ENCODE results near the gene DPH3. TPM values are rescaled to one million over a fixed set of nuclear protein-coding genes. Genes with fewer than 3 reads are reported as not detected.

The DPH3 gene
- total and polyA plus RNA-seq, 2 experiments from 2014 or later: 36.9 to 51.8 TPM

DNA sequence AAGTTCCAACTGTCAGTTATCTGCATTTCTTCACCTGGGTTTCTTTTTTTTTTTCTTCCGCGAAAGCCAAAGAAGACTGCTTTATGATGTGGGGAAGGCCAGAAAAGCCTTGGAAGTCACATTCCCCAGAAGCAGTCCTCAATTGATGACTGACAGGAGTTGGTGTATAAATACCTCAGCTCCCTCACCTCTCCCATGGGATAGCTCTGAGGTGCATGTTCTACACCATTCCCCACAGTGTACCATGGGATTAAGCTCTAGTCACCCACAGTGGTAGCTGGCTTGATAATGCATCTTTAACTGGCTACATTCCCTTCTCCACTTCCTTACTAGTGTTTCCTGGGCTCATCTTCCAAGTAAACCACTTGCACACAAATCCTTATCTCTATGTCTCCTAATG is 30.5 kb downstream of the DPH3 start:
- no peak overlapping the region for H3K27ac ChIP-seq
- H4K20me1 ChIP-seq (ENCODE audit: insufficient read depth, poor library complexity, severe bottlenecking): no peaks in the 10 kb centered on the region
- H3K27me3 ChIP-seq: no peaks in the 10 kb centered on the region
- DNase-seq (ENCODE audit: low spot score): no peak
- H3K4me1 ChIP-seq (ENCODE audit: insufficient read depth): peaks cover 5% of the 10 kb centered on the region
- no peak overlapping the region for H3K4me2 ChIP-seq
- TF ChIP-seq EZH2phosphoT487 (IDR thresholded peaks at IDR 0.05; ENCODE audit: low read depth, severe bottlenecking, unreplicated experiment): no peak
- no peak for TF ChIP-seq EZH2 (IDR thresholded peaks at IDR 0.05; ENCODE audit: borderline replicate concordance)
- TF ChIP-seq, protein P1, sequence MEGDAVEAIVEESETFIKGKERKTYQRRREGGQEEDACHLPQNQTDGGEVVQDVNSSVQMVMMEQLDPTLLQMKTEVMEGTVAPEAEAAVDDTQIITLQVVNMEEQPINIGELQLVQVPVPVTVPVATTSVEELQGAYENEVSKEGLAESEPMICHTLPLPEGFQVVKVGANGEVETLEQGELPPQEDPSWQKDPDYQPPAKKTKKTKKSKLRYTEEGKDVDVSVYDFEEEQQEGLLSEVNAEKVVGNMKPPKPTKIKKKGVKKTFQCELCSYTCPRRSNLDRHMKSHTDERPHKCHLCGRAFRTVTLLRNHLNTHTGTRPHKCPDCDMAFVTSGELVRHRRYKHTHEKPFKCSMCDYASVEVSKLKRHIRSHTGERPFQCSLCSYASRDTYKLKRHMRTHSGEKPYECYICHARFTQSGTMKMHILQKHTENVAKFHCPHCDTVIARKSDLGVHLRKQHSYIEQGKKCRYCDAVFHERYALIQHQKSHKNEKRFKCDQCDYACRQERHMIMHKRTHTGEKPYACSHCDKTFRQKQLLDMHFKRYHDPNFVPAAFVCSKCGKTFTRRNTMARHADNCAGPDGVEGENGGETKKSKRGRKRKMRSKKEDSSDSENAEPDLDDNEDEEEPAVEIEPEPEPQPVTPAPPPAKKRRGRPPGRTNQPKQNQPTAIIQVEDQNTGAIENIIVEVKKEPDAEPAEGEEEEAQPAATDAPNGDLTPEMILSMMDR (IDR thresholded peaks at IDR 0.05; ENCODE audit: poor library complexity): no peak
- no peak overlapping the region for H3K4me3 ChIP-seq
- H3K79me2 ChIP-seq: no peaks in the 10 kb centered on the region
- no peaks in the 10 kb centered on the region for H3K9me2 ChIP-seq (replicated peaks; ENCODE audit: insufficient read depth)
- no peaks in the 10 kb centered on the region for H3K9me3 ChIP-seq (ENCODE audit: low read depth)
- no peak overlapping the region for H2AFZ ChIP-seq
- 72% methylated on average over 2 of the region's 2 CpGs for WGBS (ENCODE audit: low lambda C conversion rate, missing lambda C conversion rate)
- no peaks in the 10 kb centered on the region for H3K36me3 ChIP-seq (replicated peaks; ENCODE audit: insufficient read depth, low read depth)

DNA sequence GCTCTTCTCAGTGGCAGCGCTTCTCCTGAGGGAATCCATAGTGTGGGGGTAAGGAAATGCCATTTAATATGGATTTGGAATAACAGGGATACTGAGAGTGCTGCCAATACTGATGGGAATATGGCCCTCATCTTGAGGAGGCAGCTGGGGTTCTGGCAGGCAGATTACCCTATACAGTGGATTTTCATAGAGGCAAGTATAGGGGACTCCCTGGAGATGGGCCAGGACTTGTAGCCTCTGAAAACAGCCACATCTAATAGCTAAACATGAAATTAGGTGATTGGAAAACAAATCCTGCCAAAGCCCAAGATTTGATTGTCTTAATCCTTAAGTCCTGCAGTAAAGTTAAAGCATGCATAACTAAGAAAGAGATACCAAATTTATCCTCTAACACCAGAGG is 30.9 kb downstream of the DPH3 start:
- Histone ChIP-seq H2AFZ (no peak overlapping the region), H3K4me2 (no peak overlapping the region), H3K27ac (no peak overlapping the region), H3K9me3 (ENCODE audit: low read depth) (no peaks in the 10 kb centered on the region), H3K79me2 (no peaks in the 10 kb centered on the region), H3K4me3 (no peak overlapping the region), H3K4me1 (ENCODE audit: insufficient read depth) (no peaks in the 10 kb centered on the region), H4K20me1 (ENCODE audit: insufficient read depth, poor library complexity, severe bottlenecking) (no peaks in the 10 kb centered on the region), H3K36me3 (replicated peaks; ENCODE audit: insufficient read depth, low read depth) (no peaks in the 10 kb centered on the region), H3K9me2 (replicated peaks; ENCODE audit: insufficient read depth) (no peaks in the 10 kb centered on the region), H3K27me3 (no peaks in the 10 kb centered on the region)
- WGBS (ENCODE audit: low lambda C conversion rate, missing lambda C conversion rate): 100% methylated on average over 1 of the region's 1 CpG
- no peak for TF ChIP-seq EZH2 (IDR thresholded peaks at IDR 0.05; ENCODE audit: borderline replicate concordance)
- no peak for DNase-seq (ENCODE audit: low spot score)

DNA sequence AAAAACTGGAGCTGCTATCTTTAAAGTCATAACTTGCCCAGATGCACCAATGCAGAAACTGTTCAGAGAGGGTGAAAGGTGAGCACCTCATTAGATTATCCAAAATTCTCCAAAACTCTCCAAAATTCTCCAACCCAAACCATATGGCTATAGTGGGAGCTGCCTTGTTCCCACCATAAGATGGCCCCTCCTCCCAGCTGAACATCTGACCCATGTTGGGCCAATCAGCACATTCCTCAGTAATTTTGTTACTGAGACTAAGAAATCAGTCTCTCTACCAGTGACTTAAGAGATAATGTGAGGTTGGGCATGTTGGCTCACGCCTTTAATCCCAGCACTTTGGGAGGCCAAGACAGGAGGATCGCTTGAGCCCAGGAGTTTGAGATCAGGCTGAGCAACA is 32.8 kb downstream of the DPH3 start:
- H3K27ac ChIP-seq: no peak overlapping the region
- WGBS (ENCODE audit: low lambda C conversion rate, missing lambda C conversion rate): 100% methylated on average over 2 of the region's 2 CpGs
- H2AFZ ChIP-seq: no peak overlapping the region
- TF ChIP-seq, protein P1 (IDR thresholded peaks at IDR 0.05; ENCODE audit: poor library complexity): no peak
- TF ChIP-seq EZH2phosphoT487 (IDR thresholded peaks at IDR 0.05; ENCODE audit: low read depth, severe bottlenecking, unreplicated experiment): no peak
- TF ChIP-seq EZH2 (IDR thresholded peaks at IDR 0.05; ENCODE audit: borderline replicate concordance): no peak
- H3K36me3 ChIP-seq (replicated peaks; ENCODE audit: insufficient read depth, low read depth): no peaks in the 10 kb centered on the region
- no peaks in the 10 kb centered on the region for H3K27me3 ChIP-seq
- no peak for DNase-seq (ENCODE audit: low spot score)
- H3K9me2 ChIP-seq (replicated peaks; ENCODE audit: insufficient read depth): no peaks in the 10 kb centered on the region
- no peak overlapping the region for H3K4me2 ChIP-seq
- H3K4me3 ChIP-seq: no peak overlapping the region
- H3K9me3 ChIP-seq (ENCODE audit: low read depth): no peaks in the 10 kb centered on the region
- no peaks in the 10 kb centered on the region for H4K20me1 ChIP-seq (ENCODE audit: insufficient read depth, poor library complexity, severe bottlenecking)
- no peaks in the 10 kb centered on the region for H3K79me2 ChIP-seq
- no peaks in the 10 kb centered on the region for H3K4me1 ChIP-seq (ENCODE audit: insufficient read depth)

- H3K9me3 ChIP-seq (ENCODE audit: low read depth): no peaks in the 10 kb centered on the region
Measured at GRCh38 chr3:16229681-16230080, 35.1 kb downstream of the DPH3 start.

More at GRCh38 chr3:16229681-16230080, 35.1 kb downstream of the DPH3 start:
- H3K4me1 ChIP-seq (ENCODE audit: insufficient read depth): no peaks in the 10 kb centered on the region
- no peak overlapping the region for H3K4me2 ChIP-seq
- no peaks in the 10 kb centered on the region for H3K79me2 ChIP-seq
- H3K27me3 ChIP-seq: no peaks in the 10 kb centered on the region
- H3K9me2 ChIP-seq (replicated peaks; ENCODE audit: insufficient read depth): no peaks in the 10 kb centered on the region
- no peaks in the 10 kb centered on the region for H4K20me1 ChIP-seq (ENCODE audit: insufficient read depth, poor library complexity, severe bottlenecking)
- H2AFZ ChIP-seq: no peak overlapping the region
- H3K36me3 ChIP-seq (replicated peaks; ENCODE audit: insufficient read depth, low read depth): no peaks in the 10 kb centered on the region
- DNase-seq (ENCODE audit: low spot score): no peak
- H3K4me3 ChIP-seq: no peak overlapping the region
- TF ChIP-seq, protein P1 (IDR thresholded peaks at IDR 0.05; ENCODE audit: poor library complexity): no peak
- TF ChIP-seq EZH2 (IDR thresholded peaks at IDR 0.05; ENCODE audit: borderline replicate concordance): no peak
- TF ChIP-seq EZH2phosphoT487 (IDR thresholded peaks at IDR 0.05; ENCODE audit: low read depth, severe bottlenecking, unreplicated experiment): no peak
- no peak overlapping the region for H3K27ac ChIP-seq
